Endothelial cell of umbilical vein (primary cell): Measurements from ENCODE around the gene BBX. TPM values are rescaled to one million over a fixed set of nuclear protein-coding genes. Genes with fewer than 3 reads are reported as not detected.
A peak's percentile ranks its signal among the peaks of the same experiment; 100 is the strongest.

ENCODE experiments used
- Bru-seq: library from RNA; stranded (reverse); fragments of 400-500 nt; gene quantifications from one replicate; lab custom pipeline; 2021; lab: Mats Ljungman, UMichigan
- BruChase-seq, 2 experiments: library from RNA; stranded (reverse); fragments of 400-500 nt; gene quantifications; one replicate each; lab custom pipeline; 2021; lab: Mats Ljungman, UMichigan
- BruUV-seq: library from RNA; stranded (reverse); fragments of 400-500 nt; replicated peaks from 2 replicates; lab custom pipeline; 2021; lab: Mats Ljungman, UMichigan
- CTCF ChIA-PET: fragments of 300-600, 350-600 bp; sonication (Branson Sonifier 250); formaldehyde crosslinking; loops from one replicate; lab custom pipeline; 2021; ENCODE audit warnings: antibody characterized with exemption, inconsistent platforms; lab: Charles Lee
- POLR2A ChIA-PET: fragments of 300-600, 350-600 bp; sonication (Branson Sonifier 250); formaldehyde crosslinking; loops from one replicate; lab custom pipeline; 2021; ENCODE audit warnings: antibody characterized with exemption, inconsistent platforms; lab: Charles Lee
- DNase-seq: peaks from one replicate; pipeline ENCODE4 v3.0.0-alpha.2; 2011; ENCODE audit warnings: low read depth, low spot score
- FAIRE-seq: peaks from 2 replicates; lab custom pipeline; 2011; peaks lifted over from hg19 to GRCh38; lab: Jason Lieb, UNC
- H2AFZ ChIP-seq: 2 replicates; pipeline ENCODE4 v1.6.0; 2012; ENCODE audit warnings: low read depth, low read length, control low read depth, inconsistent platforms
- H3K27ac ChIP-seq: 2 replicates; pipeline ENCODE4 v1.5.1; 2011; ENCODE audit warnings: low read depth, mild to moderate bottlenecking, control low read depth, low read length, moderate library complexity; ENCODE audit not compliant: insufficient read depth
- H3K27me3 ChIP-seq, 2 experiments: 2 replicates each; pipeline versions ENCODE4 v1.6.0 to v1.6.1; 2011; ENCODE audit warnings: low read length in 2 of 2, mixed read lengths in 1 of 2; ENCODE audit not compliant: control insufficient read depth in 2 of 2, insufficient read depth in 2 of 2
- H3K36me3 ChIP-seq, 2 experiments: 2 replicates in 1 of 2; 3 replicates in 1 of 2; pipeline ENCODE4 v1.5.1; 2011; ENCODE audit warnings: low read length in 2 of 2, mild to moderate bottlenecking in 1 of 2, moderate library complexity in 1 of 2; ENCODE audit not compliant: control insufficient read depth in 2 of 2, insufficient read depth in 2 of 2; ENCODE audit errors: extremely low read depth in 1 of 2
- H3K4me1 ChIP-seq: 3 replicates; pipeline ENCODE4 v1.5.1; 2011; ENCODE audit warnings: mild to moderate bottlenecking, low read length; ENCODE audit not compliant: control insufficient read depth, insufficient read depth; ENCODE audit errors: extremely low read depth
- H3K4me2 ChIP-seq: 2 replicates; pipeline ENCODE4 v1.6.1; 2011; ENCODE audit warnings: low read length, control low read depth, mixed read lengths; ENCODE audit not compliant: insufficient read depth
- H3K4me3 ChIP-seq, 3 experiments: fragments of 200-600 bp in 1 of 3; sonication (generic), shearing (Covaris generic) in 1 of 3; replicated peaks in 1 of 3; 2 replicates each; pipeline ENCODE4 v1.5.1; 2011 to 2016; ENCODE audit warnings: control low read depth in 3 of 3, low read length in 3 of 3, mild to moderate bottlenecking in 2 of 3, inconsistent platforms in 1 of 3, low read depth in 1 of 3, moderate library complexity in 1 of 3; ENCODE audit not compliant: insufficient read depth in 1 of 3
- H3K79me2 ChIP-seq: 2 replicates; pipeline ENCODE4 v1.6.0; 2012; ENCODE audit warnings: low read length, inconsistent platforms; ENCODE audit not compliant: control insufficient read depth, insufficient read depth
- H3K9ac ChIP-seq: replicated peaks from 2 replicates; pipeline ENCODE3; 2011; ENCODE audit warnings: low read length, control low read depth; ENCODE audit not compliant: insufficient read depth; ENCODE audit errors: extremely low read depth
- H3K9me1 ChIP-seq: replicated peaks from 3 replicates; pipeline ENCODE4 v1.6.0; 2011; ENCODE audit warnings: mild to moderate bottlenecking, low read length; ENCODE audit not compliant: control insufficient read depth, insufficient read depth; ENCODE audit errors: extremely low read depth
- H3K9me3 ChIP-seq: replicated peaks from 2 replicates; pipeline ENCODE4 v1.5.1; 2012; ENCODE audit warnings: low read length, inconsistent platforms; ENCODE audit not compliant: control insufficient read depth, insufficient read depth
- H4K20me1 ChIP-seq: replicated peaks from 2 replicates; pipeline ENCODE3; 2011; ENCODE audit warnings: mild to moderate bottlenecking, low read length; ENCODE audit not compliant: control insufficient read depth, insufficient read depth; ENCODE audit errors: extremely low read depth
- EZH2 ChIP-seq: IDR thresholded peaks from 2 replicates; pipeline ENCODE4 v1.6.1; 2012; ENCODE audit warnings: borderline replicate concordance, low read depth, mild to moderate bottlenecking, moderate library complexity, low read length, inconsistent platforms; ENCODE audit not compliant: severe bottlenecking
- FOS ChIP-seq: IDR thresholded peaks from 2 replicates; pipeline ENCODE4 v1.6.1; 2011; ENCODE audit warnings: mild to moderate bottlenecking, low read length, moderate library complexity, borderline replicate concordance; ENCODE audit not compliant: insufficient read depth
- GATA2 ChIP-seq: IDR thresholded peaks from 2 replicates; pipeline ENCODE4 v1.7.0; 2011; ENCODE audit warnings: low read depth, mild to moderate bottlenecking, moderate library complexity, mixed read lengths, low read length; ENCODE audit not compliant: insufficient read length, insufficient read depth
- JUN ChIP-seq: IDR thresholded peaks from 2 replicates; pipeline ENCODE4 v1.6.1; 2011; ENCODE audit warnings: borderline replicate concordance, low read depth; ENCODE audit not compliant: insufficient read length, insufficient read depth
- MYC ChIP-seq: IDR thresholded peaks from one replicate; pipeline ENCODE4 v1.6.1; 2011; ENCODE audit warnings: mild to moderate bottlenecking, low read depth, low read length
- POLR2A ChIP-seq: IDR thresholded peaks from 2 replicates; pipeline ENCODE4 v1.6.1; 2012; ENCODE audit warnings: low read depth, mild to moderate bottlenecking, control low read depth, low read length
- POLR2AphosphoS5 ChIP-seq: IDR thresholded peaks from 2 replicates; pipeline ENCODE4 v1.6.1; 2012; ENCODE audit warnings: low read depth, mild to moderate bottlenecking, control low read depth, low read length, moderate library complexity; ENCODE audit not compliant: insufficient read depth
- dilution Hi-C: fragments of 300-500 bp; cut with MboI; formaldehyde crosslinking; loops from one replicate; pipeline ENCODE4 v1.15.0; 2019; ENCODE audit warnings: low sequenced_read_pairs; ENCODE audit not compliant: extremely low pct_ligation_motif_present
- intact Hi-C: fragments of 100-400 bp; cut with micrococcal nuclease; formaldehyde crosslinking; loops from one replicate; pipeline ENCODE4 v1.10.0; 2022
- long read RNA-seq: library from polyadenylated mRNA; stranded (forward); transcript quantifications from one replicate; pipeline ENCODE4 v2.0.0, GENCODE V29; 2021
- polyA minus RNA-seq, 3 experiments: library from RNA; depleted of rRNA, polyadenylated mRNA; stranded (reverse); fragments of >200 nt; gene quantifications; 1 replicate in 1 of 3; 2 replicates in 2 of 3; pipeline ENCODE4 v1.2.3, GENCODE V29; 2011
- polyA plus RNA-seq, 4 experiments: library from polyadenylated mRNA; depleted of rRNA in 3 of 4; stranded (reverse) in 3 of 4; unstranded in 1 of 4; fragments of >200 nt; gene quantifications; 2 replicates each; pipeline versions ENCODE4 v1.2.1 to v1.2.3, GENCODE V29; 2011 to 2012; ENCODE audit warnings: missing spikeins in 1 of 4
- total RNA-seq: library from RNA; stranded (reverse); gene quantifications from 2 replicates; pipeline ENCODE4 v1.2.3, GENCODE V29; 2021
- TF ChIP-seq, protein P1 (sequence below): IDR thresholded peaks from 2 replicates; pipeline ENCODE4 v1.6.1; 2011; ENCODE audit not compliant: insufficient read depth, insufficient read length
- TF ChIP-seq, protein P2 (sequence below), 2 donors: IDR thresholded peaks; 1 replicate in 1 of 2; 2 replicates in 1 of 2; pipeline ENCODE4 v1.5.1; 2011; ENCODE audit warnings: low read length in 2 of 2, mild to moderate bottlenecking in 2 of 2, moderate library complexity in 2 of 2, control low read depth in 1 of 2, inconsistent platforms in 1 of 2, low read depth in 1 of 2; ENCODE audit not compliant: insufficient read depth in 1 of 2; ENCODE audit errors: extremely low read depth in 1 of 2

The BBX gene
- total RNA-seq = 35.6 and 43.4 TPM in 2 replicates
- 11.2 and 21.4 TPM in 2 replicates for polyA plus RNA-seq
- 11.6 and 12.2 TPM in 2 replicates for polyA plus RNA-seq (2011; cell fraction: cytosol; rRNA removed)
- 35.2 and 35.6 TPM in 2 replicates for polyA plus RNA-seq (2011; cell fraction: nucleus; rRNA removed)
- polyA plus RNA-seq (2012) = 20.9 and 26.2 TPM in 2 replicates
- 62.4 and 78.5 TPM in 2 replicates for polyA minus RNA-seq
- 43.8 TPM for polyA minus RNA-seq (2011; cell fraction: cytosol; rRNA and poly(A)+ RNA removed)
- polyA minus RNA-seq (2011; cell fraction: nucleus; rRNA and poly(A)+ RNA removed) = 130 and 148 TPM in 2 replicates
- percentile 82 among the genes with signal in this experiment for Bru-seq, nascent RNA
- BruChase-seq, experiment 1, labeled RNA remaining after a 6-hour chase = percentile 70 among the genes with signal in this experiment
- BruChase-seq, experiment 2, labeled RNA remaining after a 2-hour chase = percentile 68 among the genes with signal in this experiment
- long read RNA-seq, full-length matches to known transcripts = 2 of 18 reads
- long read RNA-seq, partial matches to known transcripts = 4 of 18 reads
- long read RNA-seq, other reads (novel, unspliced or antisense) = 12 of 18 reads

DNA sequence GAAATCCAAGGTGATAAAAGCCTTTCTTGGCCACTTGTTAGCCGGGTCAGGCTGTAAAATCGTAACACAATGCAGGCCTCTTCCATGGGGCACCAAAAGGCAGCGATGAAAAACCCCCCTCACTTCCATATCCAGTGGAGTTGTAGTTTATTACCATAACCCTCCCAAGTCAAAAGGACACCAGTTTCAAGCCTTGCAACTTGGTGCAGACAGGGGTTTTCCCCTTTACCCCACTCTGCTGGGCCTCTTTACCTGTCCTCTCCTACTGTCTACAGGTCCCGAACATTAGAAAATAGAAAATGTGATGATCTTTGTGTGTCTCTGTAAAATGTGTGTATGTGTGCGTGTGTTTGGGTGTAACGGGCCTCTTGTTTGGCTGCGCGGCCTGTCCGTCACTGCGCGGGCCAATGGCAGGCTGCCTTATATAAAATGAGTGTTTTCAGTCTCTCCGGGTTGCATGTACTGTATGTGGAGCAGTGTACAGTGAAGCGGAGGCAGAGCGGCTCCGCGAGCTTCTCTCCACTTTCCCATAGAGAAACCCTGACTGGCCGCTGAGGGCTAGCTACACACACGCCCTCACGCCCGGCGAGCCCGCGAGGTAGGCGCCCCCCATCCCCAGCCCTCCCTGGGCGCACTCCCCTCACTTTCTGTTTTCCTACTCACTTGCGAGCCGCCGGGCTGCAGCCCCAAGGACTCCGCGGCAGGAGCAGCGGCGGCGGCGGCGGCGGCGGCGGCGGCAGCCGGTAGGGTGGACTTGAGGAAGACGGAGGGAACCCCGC is at the start of gene BBX:
TSS of gene BBX (plus strand) at position 453 of the 779 bp plus-strand sequence. CDS start 187,499 bp downstream, outside the sequence.
- H3K4me1 ChIP-seq = peaks cover 8% of the 10 kb centered on the region
- no peaks in the 10 kb centered on the region for H3K36me3 ChIP-seq
- CTCF ChIA-PET = interaction anchor here (0.7 to 1.5 kb wide), 3 partner anchors 12 to 101 kb away, joined by 3 to 8 read pairs (median 3); no protein-coding TSS in a partner anchor
- H3K9ac ChIP-seq = peak within 1 kb of the TSS; percentile 59
- DNase-seq (peak; percentile 99), FAIRE-seq (peak; percentile 78)
- dilution Hi-C loops = no loop called here
- POLR2A ChIA-PET = no interaction called here
- TF ChIP-seq POLR2A (peak; percentile 25), MYC (no peak), POLR2AphosphoS5 (peak; percentile 34)
- H3K4me3 ChIP-seq = peak within 1 kb of the TSS; percentile 85 to 87 (median 86)
- H3K27me3 ChIP-seq = peaks cover 1 to 2% of the 10 kb centered on the region in 2 experiments
- H3K9me1 ChIP-seq = no peaks in the 10 kb centered on the region
- H2AFZ ChIP-seq = peak within 1 kb of the TSS; percentile 89
- H3K79me2 ChIP-seq = peaks cover 15% of the 10 kb centered on the region
- intact Hi-C loops = loop anchor here (1.0 to 5.0 kb wide), 4 partner anchors 92 to 282 kb away; no protein-coding TSS in a partner anchor
- BruUV-seq = no TSS peak
- H3K27ac ChIP-seq = peak within 1 kb of the TSS; percentile 18
- H4K20me1 ChIP-seq = no peaks in the 10 kb centered on the region
- H3K4me2 ChIP-seq = peak within 1 kb of the TSS; percentile 78
- H3K9me3 ChIP-seq = no peaks in the 10 kb centered on the region

DNA sequence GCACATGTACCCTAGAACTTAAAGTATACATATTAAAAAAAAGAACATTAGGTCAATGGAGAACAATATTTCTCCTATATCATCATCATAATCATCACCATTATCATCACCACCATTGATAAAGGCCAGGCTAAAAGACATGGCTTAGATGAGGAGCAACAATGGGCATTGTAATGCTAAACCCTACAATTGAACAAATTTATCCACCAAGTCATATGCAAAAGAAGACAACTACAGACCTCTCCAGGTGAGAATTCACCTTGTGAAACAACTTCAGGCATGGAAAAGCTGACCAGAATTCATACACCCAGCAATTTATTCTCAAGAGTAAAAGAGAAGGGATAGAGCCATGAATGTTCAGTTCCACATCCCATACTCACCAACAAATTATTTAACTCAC is 46.3 kb upstream of the BBX start:
- dilution Hi-C loops (no loop called here), intact Hi-C loops (no loop called here)
- H3K79me2 ChIP-seq = no peaks in the 10 kb centered on the region
- no peaks in the 10 kb centered on the region for H4K20me1 ChIP-seq
- no peaks in the 10 kb centered on the region for H3K9me3 ChIP-seq
- no peak overlapping the region for H3K9ac ChIP-seq
- no peak overlapping the region for H2AFZ ChIP-seq
- DNase-seq = no peak
- H3K4me2 ChIP-seq = no peak overlapping the region
- no peak overlapping the region for H3K4me3 ChIP-seq
- H3K27ac ChIP-seq = no peak overlapping the region
- POLR2A ChIA-PET = no interaction called here
- peaks cover 0 to 5% of the 10 kb centered on the region in 2 experiments for H3K27me3 ChIP-seq
- BruUV-seq = no TSS peak
- H3K9me1 ChIP-seq = no peaks in the 10 kb centered on the region
- no peaks in the 10 kb centered on the region for H3K36me3 ChIP-seq
- TF ChIP-seq POLR2A = no peak
- TF ChIP-seq POLR2AphosphoS5 = no peak
- TF ChIP-seq, protein P1, sequence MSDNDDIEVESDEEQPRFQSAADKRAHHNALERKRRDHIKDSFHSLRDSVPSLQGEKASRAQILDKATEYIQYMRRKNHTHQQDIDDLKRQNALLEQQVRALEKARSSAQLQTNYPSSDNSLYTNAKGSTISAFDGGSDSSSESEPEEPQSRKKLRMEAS = no peak
- TF ChIP-seq JUN = no peak
- TF ChIP-seq GATA2 = no peak
- TF ChIP-seq MYC = no peak
- TF ChIP-seq, protein P2, sequence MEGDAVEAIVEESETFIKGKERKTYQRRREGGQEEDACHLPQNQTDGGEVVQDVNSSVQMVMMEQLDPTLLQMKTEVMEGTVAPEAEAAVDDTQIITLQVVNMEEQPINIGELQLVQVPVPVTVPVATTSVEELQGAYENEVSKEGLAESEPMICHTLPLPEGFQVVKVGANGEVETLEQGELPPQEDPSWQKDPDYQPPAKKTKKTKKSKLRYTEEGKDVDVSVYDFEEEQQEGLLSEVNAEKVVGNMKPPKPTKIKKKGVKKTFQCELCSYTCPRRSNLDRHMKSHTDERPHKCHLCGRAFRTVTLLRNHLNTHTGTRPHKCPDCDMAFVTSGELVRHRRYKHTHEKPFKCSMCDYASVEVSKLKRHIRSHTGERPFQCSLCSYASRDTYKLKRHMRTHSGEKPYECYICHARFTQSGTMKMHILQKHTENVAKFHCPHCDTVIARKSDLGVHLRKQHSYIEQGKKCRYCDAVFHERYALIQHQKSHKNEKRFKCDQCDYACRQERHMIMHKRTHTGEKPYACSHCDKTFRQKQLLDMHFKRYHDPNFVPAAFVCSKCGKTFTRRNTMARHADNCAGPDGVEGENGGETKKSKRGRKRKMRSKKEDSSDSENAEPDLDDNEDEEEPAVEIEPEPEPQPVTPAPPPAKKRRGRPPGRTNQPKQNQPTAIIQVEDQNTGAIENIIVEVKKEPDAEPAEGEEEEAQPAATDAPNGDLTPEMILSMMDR (IDR thresholded peaks at IDR 0.05; ENCODE audit: extremely low read depth in 1 of 2, insufficient read depth in 1 of 2, low read depth in 1 of 2, low read length in 2 of 2) = no peak
- no peak for TF ChIP-seq FOS
- TF ChIP-seq EZH2 = no peak
- H3K4me1 ChIP-seq = no peaks in the 10 kb centered on the region
- FAIRE-seq = no peak
- CTCF ChIA-PET = no interaction called here
